ENCODE data around the gene BRSK2. TPM values are rescaled to one million over a fixed set of nuclear protein-coding genes. Genes with fewer than 3 reads are reported as not detected.

Gene BRSK2
- total RNA-seq, 1 donor from 2014 or later, result 6.9 TPM

DNA sequence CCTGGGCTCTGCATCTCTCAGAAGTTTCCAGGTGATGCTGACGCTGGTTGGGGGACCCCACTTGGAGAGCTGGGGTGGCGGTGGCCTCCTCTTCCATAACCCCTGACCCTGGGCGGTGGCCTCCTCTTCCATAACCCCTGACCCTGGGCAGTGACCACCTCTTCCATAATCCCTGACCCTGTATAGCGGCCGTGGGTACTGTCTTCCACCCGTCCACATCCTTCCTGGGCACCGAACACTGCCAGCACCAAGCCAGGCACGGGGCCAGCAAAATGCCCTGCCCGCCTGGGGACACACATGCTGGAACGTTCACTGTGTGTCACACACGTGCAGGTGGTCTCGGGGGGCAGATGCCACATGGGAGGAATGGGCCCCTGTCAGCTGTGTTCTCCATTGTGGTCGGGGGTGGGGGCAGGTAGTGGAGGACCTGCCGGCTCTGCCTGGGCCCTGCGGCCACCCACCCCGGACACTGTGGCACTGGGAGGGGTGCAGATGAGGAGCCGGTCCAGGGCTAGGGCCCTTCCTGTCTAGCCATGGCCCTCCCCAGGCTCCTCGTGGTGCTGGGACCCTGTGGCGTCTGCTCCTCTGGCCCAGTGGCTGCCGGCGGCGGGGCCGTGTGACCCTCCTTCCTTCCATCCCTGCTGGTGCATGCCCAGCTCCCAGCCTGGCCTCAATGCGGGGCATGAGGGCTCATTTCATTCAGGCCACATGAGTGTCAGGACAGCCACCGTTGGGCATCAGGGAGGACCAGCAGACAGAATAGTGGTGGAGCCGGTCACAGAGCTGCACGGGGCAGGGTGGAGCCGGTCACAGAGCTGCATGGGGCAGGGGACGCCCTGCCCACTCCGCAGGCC, 10.8 kb downstream of the BRSK2 start:
- peaks cover 2% of the 10 kb centered on the region for H3K4me1 Mint-ChIP-seq (ENCODE audit: low read depth)
- no peak overlapping the region for H3K27ac Mint-ChIP-seq (ENCODE audit: unreplicated experiment)
- H3K27me3 Mint-ChIP-seq (ENCODE audit: low read depth), result no peaks in the 10 kb centered on the region
- TF ChIP-seq, protein P1, sequence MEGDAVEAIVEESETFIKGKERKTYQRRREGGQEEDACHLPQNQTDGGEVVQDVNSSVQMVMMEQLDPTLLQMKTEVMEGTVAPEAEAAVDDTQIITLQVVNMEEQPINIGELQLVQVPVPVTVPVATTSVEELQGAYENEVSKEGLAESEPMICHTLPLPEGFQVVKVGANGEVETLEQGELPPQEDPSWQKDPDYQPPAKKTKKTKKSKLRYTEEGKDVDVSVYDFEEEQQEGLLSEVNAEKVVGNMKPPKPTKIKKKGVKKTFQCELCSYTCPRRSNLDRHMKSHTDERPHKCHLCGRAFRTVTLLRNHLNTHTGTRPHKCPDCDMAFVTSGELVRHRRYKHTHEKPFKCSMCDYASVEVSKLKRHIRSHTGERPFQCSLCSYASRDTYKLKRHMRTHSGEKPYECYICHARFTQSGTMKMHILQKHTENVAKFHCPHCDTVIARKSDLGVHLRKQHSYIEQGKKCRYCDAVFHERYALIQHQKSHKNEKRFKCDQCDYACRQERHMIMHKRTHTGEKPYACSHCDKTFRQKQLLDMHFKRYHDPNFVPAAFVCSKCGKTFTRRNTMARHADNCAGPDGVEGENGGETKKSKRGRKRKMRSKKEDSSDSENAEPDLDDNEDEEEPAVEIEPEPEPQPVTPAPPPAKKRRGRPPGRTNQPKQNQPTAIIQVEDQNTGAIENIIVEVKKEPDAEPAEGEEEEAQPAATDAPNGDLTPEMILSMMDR (IDR thresholded peaks at IDR 0.05), result no peak
- DNase-seq (ENCODE audit: low spot score), result no peak
- H3K36me3 Mint-ChIP-seq (ENCODE audit: low read depth), result no peaks in the 10 kb centered on the region
- H3K9me3 Mint-ChIP-seq (ENCODE audit: low read depth), result no peaks in the 10 kb centered on the region
- H3K4me3 Mint-ChIP-seq (ENCODE audit: unreplicated experiment), result no peak overlapping the region

- Mint-ChIP-seq H3K9me3 (ENCODE audit: low read depth) (no peaks in the 10 kb centered on the region), H3K4me1 (ENCODE audit: low read depth) (peaks cover 2% of the 10 kb centered on the region), H3K27me3 (ENCODE audit: low read depth) (no peaks in the 10 kb centered on the region), H3K36me3 (ENCODE audit: low read depth) (no peaks in the 10 kb centered on the region), H3K4me3 (ENCODE audit: unreplicated experiment) (no peak overlapping the region), H3K27ac (ENCODE audit: unreplicated experiment) (no peak overlapping the region)
- TF ChIP-seq, protein P1 (IDR thresholded peaks at IDR 0.05), result no peak
- DNase-seq (ENCODE audit: low spot score), result no peak
These were observed 11.4 kb downstream of the BRSK2 start for GRCh38 chr11:1401171-1401445.

DNA sequence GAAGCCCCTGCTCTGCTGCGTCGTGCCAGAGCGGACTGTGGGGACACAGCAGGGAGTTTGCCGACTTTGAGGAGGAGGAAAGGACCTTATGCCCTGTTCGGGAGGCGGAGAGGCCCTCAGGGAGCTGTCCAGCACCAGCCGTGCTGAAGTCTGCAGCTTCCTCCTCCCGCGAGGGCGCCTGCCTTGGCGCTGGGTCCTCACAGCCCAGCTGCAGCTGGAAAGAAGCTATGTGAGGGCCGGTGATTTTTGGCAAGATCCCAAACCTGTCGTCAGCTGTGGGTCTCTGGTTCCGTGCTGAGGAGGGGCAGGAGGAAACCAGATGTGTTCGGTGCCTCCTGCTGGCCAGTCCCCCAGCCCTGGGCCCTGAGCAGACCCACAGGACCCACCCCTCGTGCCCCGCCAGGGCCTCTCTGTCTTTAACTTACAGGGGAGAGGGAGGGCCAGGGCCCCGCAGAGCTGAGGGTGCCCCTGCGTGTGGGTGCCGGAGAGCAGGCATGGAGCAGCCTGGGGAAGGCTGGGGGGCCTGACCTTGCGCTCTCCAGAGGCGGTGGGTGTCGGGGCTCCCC, 12.0 kb downstream of the BRSK2 start:
- Mint-ChIP-seq H3K9me3 (ENCODE audit: low read depth) (no peaks in the 10 kb centered on the region), H3K27me3 (ENCODE audit: low read depth) (no peaks in the 10 kb centered on the region), H3K27ac (ENCODE audit: unreplicated experiment) (no peak overlapping the region), H3K4me3 (ENCODE audit: unreplicated experiment) (no peak overlapping the region), H3K36me3 (ENCODE audit: low read depth) (no peaks in the 10 kb centered on the region), H3K4me1 (ENCODE audit: low read depth) (peaks cover 2% of the 10 kb centered on the region)
- no peak for DNase-seq (ENCODE audit: low spot score)
- TF ChIP-seq, protein P1 (IDR thresholded peaks at IDR 0.05), result peak; percentile 30

- Mint-ChIP-seq H3K36me3 (ENCODE audit: low read depth) (no peaks in the 10 kb centered on the region), H3K4me1 (ENCODE audit: low read depth) (peaks cover 2% of the 10 kb centered on the region), H3K27me3 (ENCODE audit: low read depth) (no peaks in the 10 kb centered on the region), H3K9me3 (ENCODE audit: low read depth) (no peaks in the 10 kb centered on the region), H3K27ac (ENCODE audit: unreplicated experiment) (no peak overlapping the region), H3K4me3 (ENCODE audit: unreplicated experiment) (no peak overlapping the region)
- TF ChIP-seq, protein P1 (IDR thresholded peaks at IDR 0.05), result no peak
- no peak for DNase-seq (ENCODE audit: low spot score)
These were observed 12.8 kb downstream of the BRSK2 start for GRCh38 chr11:1402355-1403077.

DNA sequence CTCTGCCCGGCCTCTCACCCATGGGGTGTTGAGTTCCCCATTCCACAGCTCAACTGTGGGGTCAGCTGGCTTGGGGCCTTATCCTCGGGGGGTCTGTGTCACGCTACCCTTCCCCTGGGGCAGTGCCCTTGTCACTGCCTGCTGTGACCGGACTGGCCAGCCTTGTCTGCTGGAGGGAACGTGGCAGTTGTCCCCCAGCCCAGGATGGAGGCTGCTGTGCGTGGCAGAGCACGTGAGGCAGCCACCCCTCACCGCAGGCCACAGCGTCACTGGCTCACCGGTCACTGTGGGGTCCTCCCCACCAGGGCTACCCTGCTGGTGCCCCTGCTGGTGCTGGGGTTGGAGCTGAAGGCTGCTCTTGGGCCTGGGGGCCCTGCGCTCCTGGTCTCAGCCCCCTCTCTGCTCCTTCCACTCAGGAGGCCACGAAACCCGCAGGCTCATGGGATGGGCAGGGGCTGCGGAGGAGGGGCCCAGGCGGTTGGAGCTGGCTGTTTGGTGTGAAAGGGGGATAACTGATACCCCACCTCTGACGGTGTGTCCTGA, 13.4 kb downstream of the BRSK2 start:
- DNase-seq (ENCODE audit: low spot score), result no peak
- no peak overlapping the region for H3K27ac Mint-ChIP-seq (ENCODE audit: unreplicated experiment)
- H3K27me3 Mint-ChIP-seq (ENCODE audit: low read depth), result no peaks in the 10 kb centered on the region
- no peaks in the 10 kb centered on the region for H3K36me3 Mint-ChIP-seq (ENCODE audit: low read depth)
- no peaks in the 10 kb centered on the region for H3K9me3 Mint-ChIP-seq (ENCODE audit: low read depth)
- no peak overlapping the region for H3K4me3 Mint-ChIP-seq (ENCODE audit: unreplicated experiment)
- TF ChIP-seq, protein P1 (IDR thresholded peaks at IDR 0.05), result no peak
- H3K4me1 Mint-ChIP-seq (ENCODE audit: low read depth), result peaks cover 2% of the 10 kb centered on the region

Data from chondrocyte (in vitro differentiated cells).